ENCODE results near the gene CFP.
"Not testable (repeated sequence)": the region's sequence is repeated elsewhere in the genome, so short reads cannot be mapped to it uniquely, and the experiment has no call there.

Gene CFP

DNA sequence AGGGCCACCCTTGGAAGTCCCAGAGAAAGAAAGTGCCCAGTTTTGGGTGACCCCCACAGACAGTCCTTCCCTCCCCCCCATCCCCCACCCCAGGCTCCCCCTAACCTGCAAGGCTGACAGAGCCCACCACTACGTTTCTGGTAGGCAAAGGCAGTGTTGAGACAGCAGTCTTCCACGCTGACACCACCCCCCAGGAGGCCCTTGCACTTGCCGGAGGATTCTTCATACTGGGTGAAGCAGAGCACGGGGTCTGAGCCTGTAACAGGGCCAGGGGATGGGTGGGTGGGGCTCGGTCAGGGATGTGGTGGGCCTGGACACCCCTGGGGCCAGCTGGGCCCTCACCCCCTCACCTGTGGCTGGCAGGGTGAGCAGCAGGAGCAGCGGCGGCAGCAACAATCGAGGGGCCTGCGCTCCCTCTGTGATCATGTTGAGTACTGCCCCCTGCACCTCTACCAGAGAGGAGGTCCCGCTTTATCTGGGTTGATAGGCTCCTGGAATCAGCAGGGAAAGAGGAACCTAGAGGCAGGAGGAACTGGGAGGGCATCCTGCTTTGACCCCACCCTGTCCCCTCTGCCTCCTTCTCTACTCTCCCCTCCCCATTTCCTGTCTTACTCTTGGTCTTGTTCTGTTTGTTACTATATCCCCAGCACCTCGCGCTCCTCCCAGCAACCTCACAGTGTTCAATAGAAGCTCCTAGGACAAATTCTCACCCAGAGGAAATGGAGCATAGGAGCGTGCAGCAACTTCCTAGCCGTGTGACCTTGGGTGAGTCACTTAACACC is at the start of gene CFP:
TSS of gene CFP (minus strand) at position 512 of the 782 bp plus-strand sequence. CDS start at position 426, 86 bp downstream.
- no peak for DNase-seq

DNA sequence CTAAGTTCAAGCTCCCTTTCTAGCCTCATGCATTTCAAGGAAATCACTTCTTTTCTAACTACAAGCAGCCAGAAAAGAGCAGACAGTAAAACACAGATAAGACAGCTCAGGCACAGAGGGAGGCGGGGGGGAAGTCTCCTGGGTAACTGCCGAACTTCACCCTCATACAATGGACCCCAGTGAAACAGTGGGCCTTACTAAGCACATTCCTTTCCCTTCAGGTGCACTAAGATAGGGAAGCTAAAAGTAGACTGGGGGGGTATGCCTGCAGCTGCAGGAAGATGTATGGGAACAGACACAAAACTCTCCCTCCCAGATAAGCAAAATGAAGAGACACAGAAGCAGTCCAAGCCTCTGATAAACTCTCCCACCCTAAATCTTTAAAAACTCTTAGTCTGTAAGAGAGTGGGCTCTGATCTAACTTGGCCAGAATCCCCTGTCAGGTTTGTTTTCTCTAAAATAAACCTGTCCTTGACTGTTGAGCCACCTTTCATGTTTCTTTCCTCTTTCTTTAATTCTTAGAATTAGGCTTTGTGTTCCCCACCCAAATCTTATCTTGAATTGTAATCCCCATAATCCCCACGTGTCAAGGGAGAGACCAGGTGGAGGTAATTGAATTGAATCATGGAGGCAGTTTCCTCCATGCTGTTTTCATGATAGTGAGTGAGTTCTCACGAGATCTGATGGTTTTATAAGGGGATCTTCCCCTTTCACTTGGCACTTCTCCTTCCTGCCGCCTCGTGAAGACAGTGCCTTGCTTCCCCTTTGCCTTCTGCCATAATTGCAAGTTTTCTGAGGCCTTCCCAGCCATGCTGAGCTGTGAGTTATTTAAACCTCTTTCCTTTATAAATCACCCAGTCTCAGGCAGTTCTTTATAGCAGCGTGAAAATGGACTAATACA is 46.5 kb upstream of the CFP start:
- DNase-seq = not testable (repeated sequence)

DNA sequence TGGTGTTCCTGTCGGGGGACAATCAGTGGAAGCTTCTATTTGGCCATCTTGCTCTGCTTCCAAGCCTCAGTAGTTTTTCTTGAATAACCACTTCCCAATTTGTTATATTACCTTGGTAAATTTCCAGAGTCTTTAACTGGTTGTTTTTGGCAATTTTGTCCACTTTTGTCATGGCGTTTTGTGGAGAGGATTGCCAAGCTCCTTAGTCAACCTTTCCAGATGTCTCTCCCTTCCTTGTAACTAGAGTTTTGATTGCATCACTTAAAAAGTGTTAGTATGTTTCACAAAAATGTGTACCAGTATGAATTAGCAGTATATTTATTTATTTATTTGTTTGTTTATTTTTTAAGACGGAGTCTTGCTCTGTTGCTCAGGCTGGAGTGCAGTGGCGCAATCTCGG is 45.0 kb upstream of the CFP start:
- DNase-seq = no peak

DNA sequence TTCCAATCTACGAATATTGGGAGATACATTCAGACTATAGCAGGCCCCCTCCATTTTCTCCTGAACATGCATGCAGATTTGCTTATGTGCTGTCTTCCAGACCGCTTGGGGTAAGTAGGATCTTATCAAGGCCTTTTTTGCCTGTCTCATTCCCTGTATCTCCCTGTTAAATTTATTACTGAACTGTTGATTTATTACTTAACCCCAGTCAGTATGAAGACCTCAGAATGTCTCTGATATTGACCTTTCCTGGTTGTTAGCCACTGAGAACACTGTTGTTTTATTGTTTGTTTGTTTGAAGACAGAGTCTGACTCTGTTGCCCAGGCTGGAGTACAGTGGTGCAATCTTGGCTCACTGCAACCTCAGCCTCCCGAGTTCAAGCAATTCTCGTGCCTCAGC is 36.1 kb upstream of the CFP start:
- not testable (repeated sequence) for DNase-seq

DNA sequence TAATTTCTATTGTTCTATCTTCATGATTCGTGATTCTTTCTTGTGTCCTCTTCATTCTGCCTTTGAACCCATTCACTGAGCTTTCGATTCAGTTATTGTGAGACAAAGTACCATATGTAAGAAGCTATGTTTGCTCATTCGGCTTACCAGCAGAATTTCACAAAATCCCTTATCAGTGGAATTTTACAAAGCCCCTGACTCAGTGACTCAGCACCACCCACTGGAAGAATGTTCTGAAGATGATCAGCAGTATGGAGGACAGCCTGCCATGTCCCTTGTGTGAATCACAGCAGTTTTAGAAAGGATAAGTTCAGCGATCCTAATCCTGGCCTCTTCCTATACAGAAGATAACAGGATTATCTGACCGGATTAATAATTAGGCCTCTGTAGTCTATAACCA is 35.0 kb upstream of the CFP start:
- no peak for DNase-seq

DNA sequence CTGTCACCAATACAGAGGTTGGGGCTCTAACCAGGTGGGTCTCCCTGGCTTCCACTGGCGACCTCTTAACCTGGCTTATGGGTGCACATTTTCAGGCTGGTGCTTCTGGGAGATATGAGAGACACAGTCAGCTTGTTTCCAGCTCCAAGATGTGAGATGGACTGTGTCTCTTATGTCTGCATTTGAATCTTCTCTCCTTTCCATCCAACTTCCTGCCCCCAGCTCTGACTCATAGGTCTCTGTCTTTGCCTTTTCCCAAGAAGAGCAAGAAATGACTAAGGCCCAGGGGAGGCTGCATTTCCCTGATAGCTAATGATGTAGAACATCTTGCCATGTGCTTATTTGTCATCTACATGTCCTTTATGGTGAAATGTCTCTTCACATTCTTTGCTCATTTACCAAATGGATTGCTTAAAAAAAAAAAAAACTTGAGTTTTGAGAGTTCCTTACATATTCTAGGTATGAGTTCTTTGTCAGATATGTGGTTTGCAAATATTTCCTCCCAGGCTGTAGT is 32.5 kb upstream of the CFP start:
- DNase-seq = no peak

DNA sequence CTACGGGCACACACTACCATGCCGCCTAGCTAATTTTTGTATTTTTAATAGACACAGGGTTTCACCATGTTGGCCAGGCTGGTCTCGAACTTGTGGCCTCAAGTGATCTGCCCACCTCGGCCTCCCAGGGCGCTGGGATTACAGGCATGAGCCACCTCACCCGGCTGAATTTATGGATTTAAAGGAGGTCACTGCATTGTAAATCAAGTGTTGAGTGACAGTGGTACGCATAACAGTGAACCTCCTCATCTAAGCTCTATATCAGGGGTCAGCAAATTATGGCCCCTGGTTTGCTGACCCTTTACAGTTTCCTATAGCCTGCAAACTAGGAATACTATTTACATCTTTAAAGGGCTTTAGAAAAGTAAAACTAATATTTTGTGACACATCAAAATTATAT is 31.8 kb upstream of the CFP start:
- DNase-seq = no peak

DNA sequence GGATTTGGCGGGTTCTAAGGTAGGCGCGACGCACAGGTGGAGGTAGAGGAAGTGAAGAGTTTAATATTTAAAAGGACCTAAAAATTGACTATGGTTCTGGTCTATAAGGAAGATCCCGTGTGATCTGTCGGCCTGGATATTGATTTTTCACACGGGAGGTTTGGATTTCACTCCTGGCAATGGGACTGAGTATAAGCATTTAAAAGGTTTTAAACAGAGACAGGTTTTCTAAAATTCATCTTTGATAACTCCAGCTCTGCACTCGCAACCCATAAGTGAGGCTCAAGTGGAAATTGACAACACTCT is 29.6 kb upstream of the CFP start:
- DNase-seq = no peak

DNA sequence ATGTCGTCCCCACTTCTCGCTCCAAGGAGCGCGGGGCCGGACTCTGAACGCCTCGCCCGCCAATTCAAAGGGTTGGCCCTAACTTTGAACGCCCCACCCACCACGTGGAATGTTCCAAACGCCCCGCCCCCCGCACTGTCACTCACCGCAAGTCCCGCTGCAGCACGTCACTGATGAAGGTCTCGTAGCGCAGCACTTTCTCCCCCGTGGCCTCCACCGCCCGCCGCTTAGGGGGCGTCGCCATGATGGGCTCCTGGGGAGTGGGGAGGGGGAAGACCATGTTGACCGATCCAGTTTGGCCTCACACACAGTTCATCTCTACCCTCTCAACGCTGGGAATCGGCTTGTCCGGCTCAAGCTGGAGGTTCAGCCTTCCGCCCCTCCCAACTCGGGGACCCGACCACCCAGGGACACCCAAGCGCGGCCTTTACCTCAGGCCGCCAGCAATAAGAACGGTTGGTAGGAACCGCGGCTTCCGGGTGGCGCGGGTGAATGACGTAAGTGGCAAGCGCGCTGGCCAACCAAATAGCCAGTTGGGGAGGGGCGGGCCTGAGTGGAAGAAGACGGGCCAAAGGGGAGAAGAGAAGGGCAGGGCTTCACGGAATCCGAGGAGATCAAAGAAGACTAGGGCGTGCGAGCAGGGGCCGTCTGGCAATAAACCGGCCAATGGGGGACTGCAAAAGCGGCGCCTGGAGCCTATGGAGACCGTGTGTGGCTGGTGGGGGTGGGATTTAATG is 29.1 kb upstream of the CFP start, which contains the start of gene UXT:
TSS of gene UXT (minus strand) at position 497 of the 737 bp plus-strand sequence. CDS start at position 244, 253 bp downstream.
- peak; percentile 87 for DNase-seq

DNA sequence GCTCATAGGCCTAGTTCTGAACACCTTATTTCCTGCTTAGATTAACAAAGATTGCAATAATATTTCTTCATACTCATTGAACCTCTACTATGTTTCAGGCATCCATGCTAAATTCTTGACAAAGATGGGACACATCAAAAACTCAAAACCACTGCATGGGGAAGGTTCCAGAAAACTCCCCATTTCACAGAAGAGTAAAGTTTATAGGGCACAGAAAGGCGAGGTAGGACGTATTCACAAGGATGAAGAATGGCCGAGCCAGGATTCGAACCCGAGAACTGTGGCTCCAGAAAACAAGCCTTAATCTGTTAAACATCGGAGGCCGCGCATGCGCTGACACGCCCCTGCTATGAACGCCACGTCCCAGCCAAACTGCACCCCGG is 28.6 kb upstream of the CFP start:
- DNase-seq = no peak

DNA sequence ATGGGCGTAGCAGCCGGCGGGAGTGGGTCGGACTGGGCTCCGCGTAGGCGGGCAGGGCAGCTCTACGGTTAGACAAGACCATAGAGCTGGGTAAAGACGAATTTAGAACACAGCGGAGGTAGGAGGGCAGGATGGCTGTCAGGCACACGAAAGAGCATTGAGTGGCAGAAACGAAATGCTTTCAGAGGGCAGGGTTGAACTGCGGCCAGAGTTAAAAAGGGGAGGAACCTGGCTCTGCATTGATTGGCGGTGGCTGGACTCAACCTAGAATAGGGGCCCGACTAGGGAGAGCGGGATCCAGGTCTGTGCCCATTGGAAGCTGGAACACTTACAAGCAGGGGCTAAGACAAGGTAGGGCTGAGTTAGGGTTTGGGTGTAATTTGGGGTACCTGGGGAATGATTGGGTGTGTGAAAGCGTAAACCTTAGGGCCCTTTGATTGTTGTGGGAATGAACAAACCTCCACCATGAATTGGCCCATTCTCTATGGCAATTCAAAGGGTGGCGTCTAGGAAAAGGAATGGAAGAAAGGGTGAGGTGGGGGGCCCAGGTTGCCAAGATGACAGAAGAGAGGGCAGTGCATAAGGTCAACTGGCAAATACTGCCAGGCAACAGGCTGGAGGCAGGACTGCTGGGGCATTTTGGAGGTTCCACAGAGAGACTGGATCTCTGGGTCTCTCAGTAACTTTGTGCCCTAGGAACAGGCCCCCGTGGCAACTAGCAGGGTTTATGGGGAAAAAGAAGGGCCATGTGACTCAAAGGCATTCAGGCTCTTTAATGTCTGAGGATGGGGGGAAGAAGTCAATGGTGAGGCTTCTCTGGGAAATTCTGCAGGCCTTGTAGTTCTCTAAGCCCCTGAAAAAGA is 21.5 kb upstream of the CFP start:
- peak; percentile 42 for DNase-seq

DNA sequence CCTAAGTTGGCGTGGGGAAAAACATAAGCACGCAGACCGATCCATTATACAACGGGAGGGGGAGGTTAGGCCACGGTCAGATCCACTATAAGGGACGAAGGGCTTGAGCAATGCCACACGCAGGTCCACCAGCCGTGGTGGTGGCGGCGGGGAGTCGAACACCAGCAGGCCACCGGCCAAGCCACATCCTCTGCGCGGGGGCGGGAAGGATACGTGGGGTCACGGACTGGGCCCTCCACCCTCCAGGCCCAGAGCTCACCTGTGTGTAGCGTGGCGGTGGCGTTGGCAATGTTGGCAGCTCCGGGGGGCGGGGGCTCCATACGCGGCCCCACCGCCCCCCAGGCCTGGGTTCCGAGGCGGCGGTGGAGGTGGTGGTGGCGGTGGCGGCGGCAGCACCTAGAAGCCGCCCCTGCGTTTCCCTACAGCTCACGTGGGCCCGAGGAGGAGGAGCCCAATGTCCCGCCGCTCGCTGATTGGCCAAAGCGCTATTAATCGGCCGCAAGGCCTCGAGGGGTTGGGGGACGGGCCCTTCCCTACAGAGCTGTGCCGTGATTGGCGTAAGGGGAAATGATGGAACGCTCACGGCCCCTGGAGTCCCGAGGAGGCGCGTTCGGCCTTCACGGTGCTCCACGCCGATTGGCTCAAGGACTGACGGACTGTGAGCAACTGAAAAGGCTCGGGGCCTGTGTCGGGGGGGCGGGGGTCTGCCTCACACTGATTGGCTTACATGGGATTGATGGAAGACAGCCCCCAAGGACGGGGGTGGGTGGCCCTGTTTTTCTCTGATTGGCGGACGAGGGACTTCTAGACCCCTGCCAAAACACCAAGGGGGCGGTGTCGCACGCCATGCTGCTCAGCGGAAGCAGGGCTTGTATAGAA is 20.7 kb upstream of the CFP start, which contains the start of gene ELK1:
TSS of gene ELK1 (minus strand) at position 400 of the 879 bp plus-strand sequence. CDS start 9,122 bp downstream, outside the sequence.
- DNase-seq = peak; percentile 97

DNA sequence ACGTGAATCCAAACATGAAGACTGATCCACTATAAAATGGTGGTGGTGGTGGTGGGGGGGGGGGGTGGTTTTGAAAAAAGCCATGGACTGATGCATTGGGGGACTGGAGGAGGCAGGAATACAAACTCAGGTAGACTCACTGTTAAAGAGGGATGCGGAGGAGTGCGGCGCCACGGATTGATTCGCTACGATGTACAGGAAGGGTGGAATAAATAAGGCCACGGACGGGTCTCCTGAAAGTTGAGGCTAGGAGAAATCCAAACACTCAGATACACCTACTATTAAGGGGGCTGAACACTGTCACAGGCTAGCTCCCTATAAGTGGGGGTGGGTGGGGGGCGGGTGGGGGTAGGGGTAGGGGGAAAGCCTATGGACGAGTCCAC is 20.0 kb upstream of the CFP start:
- DNase-seq = no peak

DNA sequence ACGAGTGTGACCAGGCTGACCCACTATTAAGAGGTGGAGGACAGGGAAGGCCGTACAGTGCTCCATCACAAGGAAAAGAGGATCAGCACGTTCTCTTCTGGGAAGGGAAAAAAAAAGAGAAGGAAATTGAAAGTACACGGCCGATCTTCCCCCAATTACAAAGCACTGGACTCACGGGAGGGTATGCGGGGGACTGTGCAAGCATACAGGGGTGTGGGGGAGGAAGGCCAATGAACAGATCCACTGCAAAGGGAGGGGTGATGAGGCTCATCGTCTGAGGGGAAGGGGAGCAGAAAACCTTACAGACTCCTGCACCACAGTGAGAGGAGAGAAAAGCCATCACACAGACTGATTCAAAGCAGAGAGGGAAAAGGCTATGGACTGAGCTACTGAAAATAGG is 19.5 kb upstream of the CFP start:
- no peak for DNase-seq

DNA sequence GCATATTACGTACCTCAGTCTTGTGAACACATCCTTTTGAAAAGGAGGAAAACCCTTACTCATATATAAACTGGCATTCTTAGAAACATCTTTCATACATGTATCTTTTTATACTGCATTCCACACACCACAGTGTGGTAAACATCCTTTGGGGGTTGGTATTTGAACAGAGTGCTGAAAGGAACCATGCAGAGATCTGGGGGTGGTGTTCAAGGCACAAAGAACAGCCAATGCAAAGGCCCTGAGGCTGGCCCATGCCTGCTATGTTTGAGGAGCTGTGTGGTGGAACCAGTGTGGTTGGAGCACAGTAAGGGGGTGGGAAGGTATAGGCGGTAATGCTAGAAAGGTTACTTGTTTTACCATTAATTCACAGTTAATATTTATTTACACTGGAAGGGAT is 18.6 kb upstream of the CFP start:
- no peak for DNase-seq

DNA sequence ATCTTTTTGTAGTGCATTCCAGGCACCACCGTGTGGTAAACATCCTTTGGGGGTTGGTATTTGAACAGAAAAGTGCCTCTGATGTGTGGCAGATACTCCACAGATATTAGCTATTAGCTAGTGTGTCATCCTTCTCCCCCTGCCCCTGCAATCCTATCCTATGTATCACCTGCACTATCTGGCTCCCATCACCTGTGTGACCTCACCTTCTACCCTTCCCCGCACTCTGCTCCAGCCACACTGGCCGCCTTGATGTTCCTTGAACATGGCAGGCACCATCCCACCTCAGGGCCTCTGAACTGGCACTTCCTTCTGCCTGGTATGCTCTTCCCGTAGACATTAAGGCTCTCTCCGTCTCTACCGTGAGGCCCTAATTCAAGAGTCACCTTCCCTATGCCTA is 16.9 kb upstream of the CFP start:
- DNase-seq = no peak

DNA sequence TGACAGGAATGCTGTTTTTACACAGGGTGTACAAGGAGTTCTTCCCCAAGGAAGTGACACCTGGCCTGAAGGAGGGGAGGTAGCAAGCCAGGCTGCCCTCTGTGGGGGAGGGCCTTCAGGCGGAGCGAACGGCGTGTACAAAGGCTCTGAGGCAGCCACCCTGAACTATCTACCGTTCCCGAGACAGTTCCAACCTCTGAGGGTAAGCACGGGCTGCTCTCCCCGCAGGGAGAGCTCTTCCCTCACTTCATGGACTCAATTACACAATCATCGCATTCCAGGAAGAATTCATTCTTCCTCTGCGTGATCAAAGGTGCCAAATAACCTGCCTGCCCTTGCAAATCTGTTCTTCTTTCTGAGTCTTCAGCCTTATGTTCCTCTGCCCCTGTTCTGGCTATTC is 15.8 kb upstream of the CFP start:
- DNase-seq = no peak

DNA sequence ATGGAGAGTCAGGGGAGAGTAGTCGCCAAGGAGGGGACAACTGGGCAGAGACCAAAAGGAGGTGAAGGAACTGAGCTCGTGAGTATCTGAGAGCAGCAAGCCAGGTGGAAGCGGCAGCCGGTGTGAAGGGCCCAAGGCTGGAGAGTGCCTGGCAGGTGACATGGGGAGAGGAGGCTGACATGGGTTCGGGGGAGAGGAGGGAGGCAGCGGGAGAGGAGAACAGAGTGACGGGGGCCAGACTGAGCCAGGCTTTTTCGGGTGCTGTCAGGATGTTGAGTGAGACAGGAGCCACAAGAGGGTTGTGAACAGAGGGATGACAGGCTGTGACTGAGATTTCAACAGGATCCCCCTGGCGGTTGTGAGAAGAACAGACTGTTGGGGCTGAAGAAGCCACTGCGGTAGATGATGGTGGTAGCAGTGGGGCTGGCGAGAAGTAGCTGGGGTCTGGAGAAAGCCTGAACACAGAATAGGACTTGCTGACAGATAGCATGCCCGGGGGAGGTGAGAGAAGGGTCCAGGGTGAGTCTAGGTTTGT is 14.9 kb upstream of the CFP start:
- no peak for DNase-seq

DNA sequence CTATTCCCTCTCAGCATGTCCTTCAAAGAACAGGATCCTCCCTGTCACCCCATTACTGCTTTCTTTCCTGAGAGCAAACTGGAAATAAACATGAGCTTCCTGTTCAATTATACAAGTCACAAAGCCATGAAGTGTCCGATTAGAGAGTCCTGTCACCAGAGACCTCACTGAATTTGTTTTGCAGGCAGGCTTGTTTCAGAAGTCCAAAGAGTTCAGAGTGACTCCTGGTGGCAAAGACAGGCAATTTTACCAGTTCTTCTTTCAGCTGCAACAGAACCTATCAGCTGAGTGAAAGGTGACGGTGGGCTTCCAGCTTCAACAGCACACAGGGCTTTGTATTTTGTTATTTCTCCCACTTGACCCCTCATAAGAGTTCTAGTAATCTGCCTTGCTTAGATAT is 14.2 kb upstream of the CFP start:
- peak; percentile 3 for DNase-seq

DNA sequence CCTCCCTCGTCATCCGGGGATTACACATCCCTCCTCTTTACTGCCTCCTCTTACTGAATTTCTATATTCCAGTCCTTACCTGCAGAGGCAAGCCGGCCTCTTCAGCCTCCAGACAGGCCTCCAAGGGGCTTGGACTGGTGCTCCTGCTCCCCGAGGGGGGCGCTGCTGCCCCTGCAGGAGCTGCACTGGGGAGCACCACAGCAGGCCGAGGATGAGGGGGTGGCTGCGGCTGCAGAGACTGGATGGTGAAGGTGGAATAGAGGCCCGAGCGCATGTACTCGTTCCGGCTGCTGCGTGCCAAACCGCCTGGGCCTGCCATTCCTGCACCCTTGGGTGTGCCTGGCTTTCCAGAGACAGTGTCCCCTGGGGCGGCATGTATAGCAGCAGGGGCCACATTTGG is 9.1 kb upstream of the CFP start:
- DNase-seq = no peak
